Activated T-cell treated with anti-CD3 and anti-CD28 coated beads, Interleukin-2, amount 50 U/mL, for 4 hours (primary cell): ENCODE results near the gene FOXE3. TPM values are rescaled to one million over a fixed set of nuclear protein-coding genes. Genes with fewer than 3 reads are reported as not detected.
A peak's percentile ranks its signal among the peaks of the same experiment; 100 is the strongest.
"Not testable (repeated sequence)": the region's sequence is repeated elsewhere in the genome, so short reads cannot be mapped to it uniquely, and the experiment has no call there.

Experiments used
- ATAC-seq, 2 donors: fragments of 200-7000 bp; cut with Tn5 transposase; one replicate each; pipeline ENCODE4 v1.10.0; 2021
- DNase-seq: peaks from one replicate; pipeline ENCODE4 v3.0.0-alpha.2; 2020
- H3K27me3 Mint-ChIP-seq: one replicate; pipeline ENCODE4 v1.8.0; 2021; ENCODE audit warnings: low read depth, mixed read lengths
- H3K36me3 Mint-ChIP-seq: one replicate; pipeline ENCODE4 v1.8.0; 2022; ENCODE audit warnings: mixed read lengths; ENCODE audit not compliant: insufficient read depth
- H3K4me1 Mint-ChIP-seq: one replicate; pipeline ENCODE4 v1.8.0; 2021; ENCODE audit warnings: low read depth, mixed read lengths
- H3K4me3 Mint-ChIP-seq: one replicate; pipeline ENCODE4 v1.8.0; 2021; ENCODE audit warnings: mild to moderate bottlenecking, moderate library complexity, mixed read lengths
- H3K9me3 Mint-ChIP-seq: one replicate; pipeline ENCODE4 v1.8.0; 2021; ENCODE audit warnings: mixed read lengths
- total RNA-seq, 3 donors: library from RNA; stranded (reverse); gene quantifications; one replicate each; pipeline ENCODE4 v1.2.1, GENCODE V29; 2021

The FOXE3 gene
- total RNA-seq, 3 donors from 2014 or later, result not detected

GRCh38 chr1:47443530-47444296 lies 27.6 kb downstream of the FOXE3 start:
- Mint-ChIP-seq H3K36me3 (no peaks in the 10 kb centered on the region), H3K4me3 (peak overlapping the region; percentile 34), H3K9me3 (no peaks in the 10 kb centered on the region), H3K27me3 (peaks cover 10% of the 10 kb centered on the region), H3K4me1 (peaks cover 21% of the 10 kb centered on the region)
- ATAC-seq (no peak), DNase-seq (no peak)

DNA sequence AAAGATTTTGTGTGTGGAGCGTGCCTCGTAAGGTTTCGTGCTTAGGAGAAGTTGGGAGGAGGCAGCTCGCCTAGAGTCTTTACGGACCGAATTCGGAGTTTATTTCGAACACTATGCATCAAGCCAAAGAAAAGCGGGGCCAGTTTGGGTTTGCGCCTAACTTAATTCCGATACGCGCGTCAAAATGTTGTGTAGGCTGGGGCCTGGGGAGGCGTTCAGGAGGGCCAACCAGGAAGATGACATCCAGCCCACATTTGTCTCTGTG lies 28.1 kb downstream of the FOXE3 start:
- peaks cover 15% of the 10 kb centered on the region for H3K27me3 Mint-ChIP-seq
- no peaks in the 10 kb centered on the region for H3K36me3 Mint-ChIP-seq
- DNase-seq, result no peak
- H3K4me1 Mint-ChIP-seq, result peaks cover 21% of the 10 kb centered on the region
- no peaks in the 10 kb centered on the region for H3K9me3 Mint-ChIP-seq
- peak overlapping the region; percentile 34 for H3K4me3 Mint-ChIP-seq
- ATAC-seq, result peak in 1 of 2 donors; percentile 17

DNA sequence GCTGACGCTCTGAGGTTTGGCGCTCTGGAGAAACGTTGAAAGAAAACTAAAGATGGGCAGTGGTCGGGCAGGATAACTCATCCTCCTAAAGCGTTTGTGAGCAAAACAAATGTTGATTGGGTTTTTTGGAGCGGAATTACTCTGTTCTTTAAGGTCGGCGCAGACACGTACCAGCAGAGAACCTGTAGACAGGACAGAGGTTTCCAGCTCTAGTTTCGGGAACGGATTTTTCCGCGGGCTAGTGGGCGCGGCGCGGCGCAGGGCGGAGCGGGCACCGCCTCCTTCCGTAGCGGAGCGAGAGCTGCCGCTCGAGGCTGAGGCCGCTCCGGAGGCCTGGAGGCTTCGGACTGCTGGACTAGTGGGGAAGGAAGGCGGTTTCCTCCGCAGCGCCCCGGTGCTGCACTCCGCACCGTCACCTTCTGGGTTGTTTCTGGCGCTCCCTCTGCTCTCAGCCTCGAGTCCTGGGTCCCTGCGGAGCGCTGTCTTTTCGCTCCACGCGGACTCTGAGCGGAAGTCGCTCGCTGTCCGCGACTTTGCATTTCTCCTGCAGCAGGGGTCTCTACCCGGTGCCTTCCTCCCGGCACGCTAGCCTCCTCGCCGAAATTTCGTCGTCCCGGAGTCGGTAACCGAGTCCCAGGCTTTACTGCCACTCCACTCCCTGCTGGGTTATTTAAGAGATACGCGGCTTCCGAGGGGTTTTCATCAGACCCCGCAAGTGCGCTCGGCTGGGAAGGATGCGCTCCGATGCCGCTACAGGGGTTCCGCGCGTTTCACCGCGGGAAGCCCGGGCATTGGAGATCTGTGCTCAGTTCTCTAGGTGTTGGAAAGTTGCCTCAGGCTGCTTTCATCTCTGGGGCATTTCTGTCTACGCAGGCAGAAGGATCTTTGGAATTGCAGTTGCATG lies 28.7 kb downstream of the FOXE3 start:
- Mint-ChIP-seq H3K27me3 (peaks cover 21% of the 10 kb centered on the region), H3K36me3 (no peaks in the 10 kb centered on the region), H3K9me3 (no peaks in the 10 kb centered on the region), H3K4me3 (peak overlapping the region; percentile 68), H3K4me1 (peaks cover 19% of the 10 kb centered on the region)
- peak; percentile 45 to 61 for ATAC-seq
- DNase-seq, result no peak

GRCh38 chr1:47445823-47446550 lies 29.9 kb downstream of the FOXE3 start:
- Mint-ChIP-seq H3K4me3 (no peak overlapping the region), H3K27me3 (peaks cover 32% of the 10 kb centered on the region)

GRCh38 chr1:47448462-47449222 lies 32.6 kb downstream of the FOXE3 start:
- H3K9me3 Mint-ChIP-seq, result no peaks in the 10 kb centered on the region
- peaks cover 19% of the 10 kb centered on the region for H3K4me1 Mint-ChIP-seq
- peaks cover 54% of the 10 kb centered on the region for H3K27me3 Mint-ChIP-seq
- ATAC-seq (no peak), DNase-seq (no peak)
- no peak overlapping the region for H3K4me3 Mint-ChIP-seq
- no peaks in the 10 kb centered on the region for H3K36me3 Mint-ChIP-seq

More at GRCh38 chr1:47445823-47446550, 29.9 kb downstream of the FOXE3 start:
- no peak for ATAC-seq
- no peak for DNase-seq
- Mint-ChIP-seq H3K36me3 (no peaks in the 10 kb centered on the region), H3K4me1 (peaks cover 19% of the 10 kb centered on the region), H3K9me3 (no peaks in the 10 kb centered on the region)

- peak in 1 of 2 donors; percentile 41 for ATAC-seq
Measured at GRCh38 chr1:47449822-47450552, 33.9 kb downstream of the FOXE3 start.

GRCh38 chr1:47450606-47451005 lies 34.5 kb downstream of the FOXE3 start:
- no peak for DNase-seq
- Mint-ChIP-seq H3K27me3 (peaks cover 60% of the 10 kb centered on the region), H3K36me3 (no peaks in the 10 kb centered on the region), H3K4me1 (peaks cover 4% of the 10 kb centered on the region), H3K4me3 (no peak overlapping the region), H3K9me3 (no peaks in the 10 kb centered on the region)
- no peak for ATAC-seq

More at GRCh38 chr1:47449822-47450552, 33.9 kb downstream of the FOXE3 start:
- H3K4me3 Mint-ChIP-seq, result no peak overlapping the region
- H3K9me3 Mint-ChIP-seq, result no peaks in the 10 kb centered on the region
- H3K36me3 Mint-ChIP-seq, result no peaks in the 10 kb centered on the region
- peaks cover 9% of the 10 kb centered on the region for H3K4me1 Mint-ChIP-seq
- H3K27me3 Mint-ChIP-seq, result peaks cover 54% of the 10 kb centered on the region
- DNase-seq, result no peak

DNA sequence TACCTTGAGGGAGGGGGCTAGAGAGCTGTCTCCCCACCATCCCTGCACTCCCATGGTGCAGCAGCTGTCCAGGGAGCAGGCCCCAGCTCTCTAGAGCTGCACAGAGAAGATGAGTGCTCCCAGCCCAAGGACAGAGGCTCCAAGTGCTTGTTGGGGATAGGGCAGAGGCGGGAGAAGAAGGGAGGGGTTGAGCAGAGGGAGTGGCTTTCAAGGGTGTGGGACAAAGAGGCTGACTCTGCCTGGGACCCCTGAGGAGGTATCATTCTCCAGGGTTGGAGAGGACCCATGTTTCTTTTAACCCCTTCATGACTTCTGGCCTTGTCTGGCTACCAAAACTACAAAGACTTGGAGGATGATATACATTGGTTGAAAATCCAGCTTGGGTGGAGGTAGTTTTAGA lies 36.3 kb downstream of the FOXE3 start:
- no peak overlapping the region for H3K4me3 Mint-ChIP-seq
- DNase-seq (no peak), ATAC-seq (no peak)
- H3K4me1 Mint-ChIP-seq, result no peaks in the 10 kb centered on the region
- no peaks in the 10 kb centered on the region for H3K9me3 Mint-ChIP-seq
- H3K27me3 Mint-ChIP-seq, result peaks cover 75% of the 10 kb centered on the region
- no peaks in the 10 kb centered on the region for H3K36me3 Mint-ChIP-seq

DNA sequence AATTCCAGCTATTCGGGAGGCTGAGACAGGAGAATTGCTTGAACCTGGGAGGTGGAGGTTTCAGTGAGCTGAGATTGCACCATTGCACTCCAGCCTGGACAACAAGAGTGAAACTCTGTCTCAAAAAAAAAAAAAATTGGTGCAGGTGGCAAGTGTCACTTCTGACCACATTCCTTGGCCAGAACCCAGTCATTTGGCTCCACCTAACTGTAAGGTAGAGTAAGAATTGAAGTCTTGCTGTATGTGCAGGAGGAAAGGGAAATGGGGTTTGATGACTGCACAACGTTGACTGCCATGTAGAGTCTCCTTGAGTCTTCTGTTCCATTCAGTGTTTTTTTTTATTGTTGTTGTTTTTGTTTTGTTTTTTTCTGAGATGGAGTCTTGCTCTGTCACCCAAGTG lies 37.8 kb downstream of the FOXE3 start:
- ATAC-seq, H3K4me1 Mint-ChIP-seq, DNase-seq, H3K9me3 Mint-ChIP-seq, H3K36me3 Mint-ChIP-seq, H3K4me3 Mint-ChIP-seq: not testable (repeated sequence)
- H3K27me3 Mint-ChIP-seq, result peaks cover 76% of the 10 kb centered on the region

GRCh38 chr1:47456250-47456649 lies 40.2 kb downstream of the FOXE3 start:
- Mint-ChIP-seq H3K4me1 (no peaks in the 10 kb centered on the region), H3K27me3 (peaks cover 73% of the 10 kb centered on the region)
- ATAC-seq, result no peak

GRCh38 chr1:47457547-47457946 lies 41.5 kb downstream of the FOXE3 start:
- not testable (repeated sequence) for H3K4me3 Mint-ChIP-seq, DNase-seq, H3K9me3 Mint-ChIP-seq, H3K4me1 Mint-ChIP-seq, H3K36me3 Mint-ChIP-seq, ATAC-seq
- H3K27me3 Mint-ChIP-seq, result peaks cover 73% of the 10 kb centered on the region

More at GRCh38 chr1:47456250-47456649, 40.2 kb downstream of the FOXE3 start:
- Mint-ChIP-seq H3K36me3 (no peaks in the 10 kb centered on the region), H3K4me3 (no peak overlapping the region), H3K9me3 (no peaks in the 10 kb centered on the region)
- DNase-seq, result no peak

GRCh38 chr1:47459253-47459788 lies 43.2 kb downstream of the FOXE3 start:
- H3K4me1 Mint-ChIP-seq, result no peaks in the 10 kb centered on the region
- H3K9me3 Mint-ChIP-seq, result no peaks in the 10 kb centered on the region
- H3K27me3 Mint-ChIP-seq, result peaks cover 80% of the 10 kb centered on the region
- ATAC-seq (no peak), DNase-seq (no peak)
- no peaks in the 10 kb centered on the region for H3K36me3 Mint-ChIP-seq
- H3K4me3 Mint-ChIP-seq, result no peak overlapping the region

- DNase-seq (no peak), ATAC-seq (no peak)
- Mint-ChIP-seq H3K9me3 (no peaks in the 10 kb centered on the region), H3K4me3 (no peak overlapping the region), H3K27me3 (peaks cover 79% of the 10 kb centered on the region), H3K4me1 (no peaks in the 10 kb centered on the region), H3K36me3 (no peaks in the 10 kb centered on the region)
Measured at GRCh38 chr1:47460040-47460439, 44.0 kb downstream of the FOXE3 start.
